Endothelial cell of umbilical vein (primary cell): ENCODE results near the gene METTL9. TPM values are rescaled to one million over a fixed set of nuclear protein-coding genes. Genes with fewer than 3 reads are reported as not detected.

Experiments
- BruUV-seq: library from RNA; stranded (reverse); fragments of 400-500 nt; replicated peaks from 2 replicates; lab custom pipeline; 2021; lab: Mats Ljungman, UMichigan
- CTCF ChIA-PET: fragments of 300-600, 350-600 bp; sonication (Branson Sonifier 250); formaldehyde crosslinking; loops from one replicate; lab custom pipeline; 2021; ENCODE audit warnings: antibody characterized with exemption, inconsistent platforms; lab: Charles Lee
- POLR2A ChIA-PET: fragments of 300-600, 350-600 bp; sonication (Branson Sonifier 250); formaldehyde crosslinking; loops from one replicate; lab custom pipeline; 2021; ENCODE audit warnings: antibody characterized with exemption, inconsistent platforms; lab: Charles Lee
- DNase-seq: peaks from one replicate; pipeline ENCODE4 v3.0.0-alpha.2; 2011; ENCODE audit warnings: low read depth, low spot score
- FAIRE-seq: peaks from 2 replicates; lab custom pipeline; 2011; peaks lifted over from hg19 to GRCh38; lab: Jason Lieb, UNC
- H2AFZ ChIP-seq: 2 replicates; pipeline ENCODE4 v1.6.0; 2012; ENCODE audit warnings: low read depth, low read length, control low read depth, inconsistent platforms
- H3K27ac ChIP-seq: 2 replicates; pipeline ENCODE4 v1.5.1; 2011; ENCODE audit warnings: low read depth, mild to moderate bottlenecking, control low read depth, low read length, moderate library complexity; ENCODE audit not compliant: insufficient read depth
- H3K27me3 ChIP-seq, 2 experiments: 2 replicates each; pipeline versions ENCODE4 v1.6.0 to v1.6.1; 2011; ENCODE audit warnings: low read length in 2 of 2, mixed read lengths in 1 of 2; ENCODE audit not compliant: control insufficient read depth in 2 of 2, insufficient read depth in 2 of 2
- H3K36me3 ChIP-seq, 2 experiments: 2 replicates in 1 of 2; 3 replicates in 1 of 2; pipeline ENCODE4 v1.5.1; 2011; ENCODE audit warnings: low read length in 2 of 2, mild to moderate bottlenecking in 1 of 2, moderate library complexity in 1 of 2; ENCODE audit not compliant: control insufficient read depth in 2 of 2, insufficient read depth in 2 of 2; ENCODE audit errors: extremely low read depth in 1 of 2
- H3K4me1 ChIP-seq: 3 replicates; pipeline ENCODE4 v1.5.1; 2011; ENCODE audit warnings: mild to moderate bottlenecking, low read length; ENCODE audit not compliant: control insufficient read depth, insufficient read depth; ENCODE audit errors: extremely low read depth
- H3K4me2 ChIP-seq: 2 replicates; pipeline ENCODE4 v1.6.1; 2011; ENCODE audit warnings: low read length, control low read depth, mixed read lengths; ENCODE audit not compliant: insufficient read depth
- H3K4me3 ChIP-seq, 3 experiments: fragments of 200-600 bp in 1 of 3; sonication (generic), shearing (Covaris generic) in 1 of 3; replicated peaks in 1 of 3; 2 replicates each; pipeline ENCODE4 v1.5.1; 2011 to 2016; ENCODE audit warnings: control low read depth in 3 of 3, low read length in 3 of 3, mild to moderate bottlenecking in 2 of 3, inconsistent platforms in 1 of 3, low read depth in 1 of 3, moderate library complexity in 1 of 3; ENCODE audit not compliant: insufficient read depth in 1 of 3
- H3K79me2 ChIP-seq: 2 replicates; pipeline ENCODE4 v1.6.0; 2012; ENCODE audit warnings: low read length, inconsistent platforms; ENCODE audit not compliant: control insufficient read depth, insufficient read depth
- H3K9ac ChIP-seq: replicated peaks from 2 replicates; pipeline ENCODE3; 2011; ENCODE audit warnings: low read length, control low read depth; ENCODE audit not compliant: insufficient read depth; ENCODE audit errors: extremely low read depth
- H3K9me1 ChIP-seq: replicated peaks from 3 replicates; pipeline ENCODE4 v1.6.0; 2011; ENCODE audit warnings: mild to moderate bottlenecking, low read length; ENCODE audit not compliant: control insufficient read depth, insufficient read depth; ENCODE audit errors: extremely low read depth
- H3K9me3 ChIP-seq: replicated peaks from 2 replicates; pipeline ENCODE4 v1.5.1; 2012; ENCODE audit warnings: low read length, inconsistent platforms; ENCODE audit not compliant: control insufficient read depth, insufficient read depth
- H4K20me1 ChIP-seq: replicated peaks from 2 replicates; pipeline ENCODE3; 2011; ENCODE audit warnings: mild to moderate bottlenecking, low read length; ENCODE audit not compliant: control insufficient read depth, insufficient read depth; ENCODE audit errors: extremely low read depth
- EZH2 ChIP-seq: IDR thresholded peaks from 2 replicates; pipeline ENCODE4 v1.6.1; 2012; ENCODE audit warnings: borderline replicate concordance, low read depth, mild to moderate bottlenecking, moderate library complexity, low read length, inconsistent platforms; ENCODE audit not compliant: severe bottlenecking
- FOS ChIP-seq: IDR thresholded peaks from 2 replicates; pipeline ENCODE4 v1.6.1; 2011; ENCODE audit warnings: mild to moderate bottlenecking, low read length, moderate library complexity, borderline replicate concordance; ENCODE audit not compliant: insufficient read depth
- GATA2 ChIP-seq: IDR thresholded peaks from 2 replicates; pipeline ENCODE4 v1.7.0; 2011; ENCODE audit warnings: low read depth, mild to moderate bottlenecking, moderate library complexity, mixed read lengths, low read length; ENCODE audit not compliant: insufficient read length, insufficient read depth
- JUN ChIP-seq: IDR thresholded peaks from 2 replicates; pipeline ENCODE4 v1.6.1; 2011; ENCODE audit warnings: borderline replicate concordance, low read depth; ENCODE audit not compliant: insufficient read length, insufficient read depth
- MYC ChIP-seq: IDR thresholded peaks from one replicate; pipeline ENCODE4 v1.6.1; 2011; ENCODE audit warnings: mild to moderate bottlenecking, low read depth, low read length
- POLR2A ChIP-seq: IDR thresholded peaks from 2 replicates; pipeline ENCODE4 v1.6.1; 2012; ENCODE audit warnings: low read depth, mild to moderate bottlenecking, control low read depth, low read length
- POLR2AphosphoS5 ChIP-seq: IDR thresholded peaks from 2 replicates; pipeline ENCODE4 v1.6.1; 2012; ENCODE audit warnings: low read depth, mild to moderate bottlenecking, control low read depth, low read length, moderate library complexity; ENCODE audit not compliant: insufficient read depth
- dilution Hi-C: fragments of 300-500 bp; cut with MboI; formaldehyde crosslinking; loops from one replicate; pipeline ENCODE4 v1.15.0; 2019; ENCODE audit warnings: low sequenced_read_pairs; ENCODE audit not compliant: extremely low pct_ligation_motif_present
- intact Hi-C: fragments of 100-400 bp; cut with micrococcal nuclease; formaldehyde crosslinking; loops from one replicate; pipeline ENCODE4 v1.10.0; 2022
- polyA plus RNA-seq, 4 experiments: library from polyadenylated mRNA; depleted of rRNA in 3 of 4; stranded (reverse) in 3 of 4; unstranded in 1 of 4; fragments of >200 nt; gene quantifications; 2 replicates each; pipeline versions ENCODE4 v1.2.1 to v1.2.3, GENCODE V29; 2011 to 2012; ENCODE audit warnings: missing spikeins in 1 of 4
- total RNA-seq: library from RNA; stranded (reverse); gene quantifications from 2 replicates; pipeline ENCODE4 v1.2.3, GENCODE V29; 2021
- TF ChIP-seq, protein P1 (sequence below): IDR thresholded peaks from 2 replicates; pipeline ENCODE4 v1.6.1; 2011; ENCODE audit not compliant: insufficient read depth, insufficient read length
- TF ChIP-seq, protein P2 (sequence below), 2 donors: IDR thresholded peaks; 1 replicate in 1 of 2; 2 replicates in 1 of 2; pipeline ENCODE4 v1.5.1; 2011; ENCODE audit warnings: low read length in 2 of 2, mild to moderate bottlenecking in 2 of 2, moderate library complexity in 2 of 2, control low read depth in 1 of 2, inconsistent platforms in 1 of 2, low read depth in 1 of 2; ENCODE audit not compliant: insufficient read depth in 1 of 2; ENCODE audit errors: extremely low read depth in 1 of 2

Gene METTL9
- total and polyA plus RNA-seq, 2 donors (not counting 3 experiments of a cell fraction or from before 2014, with no cell fraction given) = 53.8 to 121 TPM

DNA sequence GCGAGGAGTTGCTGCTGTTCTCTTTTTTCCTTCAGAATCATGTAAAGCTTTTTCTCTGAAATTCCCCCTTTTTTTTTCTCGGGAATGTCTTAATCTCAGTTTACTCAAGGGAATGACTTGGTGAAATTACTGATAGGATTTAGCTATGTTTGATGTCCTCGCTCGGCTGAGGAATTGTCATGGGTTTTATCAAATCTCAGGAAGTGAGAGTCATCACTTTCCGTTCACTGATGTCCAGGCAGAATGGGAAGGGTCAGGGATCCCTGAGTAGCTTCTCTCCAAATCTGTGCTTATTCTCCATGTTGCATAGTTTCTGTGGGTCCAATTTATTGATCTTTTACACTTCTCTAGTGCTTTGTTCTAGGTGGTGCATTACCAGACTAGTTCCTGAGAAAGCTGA is 46.7 kb downstream of the METTL9 start:
- H3K27me3 ChIP-seq = no peaks in the 10 kb centered on the region
- DNase-seq (no peak), FAIRE-seq (no peak)
- H3K4me2 ChIP-seq = peak overlapping the region; percentile 65
- no TSS peak for BruUV-seq
- no peak overlapping the region for H2AFZ ChIP-seq
- H3K4me3 ChIP-seq = no peak overlapping the region
- peaks cover 11% of the 10 kb centered on the region for H3K4me1 ChIP-seq
- ChIA-PET CTCF (interaction anchor here (0.6 to 2.2 kb wide), 7 partner anchors 8 to 61 kb away, joined by 3 to 32 read pairs (median 6); no protein-coding TSS in a partner anchor), POLR2A (no interaction called here)
- no peaks in the 10 kb centered on the region for H3K9me1 ChIP-seq
- peaks cover 18% of the 10 kb centered on the region for H3K79me2 ChIP-seq
- dilution Hi-C loops (no loop called here), intact Hi-C loops (no loop called here)
- peak overlapping the region; percentile 53 for H3K27ac ChIP-seq
- no peaks in the 10 kb centered on the region for H3K9me3 ChIP-seq
- peaks cover 3% of the 10 kb centered on the region for H4K20me1 ChIP-seq
- TF ChIP-seq POLR2AphosphoS5 (no peak), GATA2 (no peak), POLR2A (no peak), JUN (no peak), FOS (no peak), EZH2 (no peak), MYC (no peak)
- TF ChIP-seq, protein P1, sequence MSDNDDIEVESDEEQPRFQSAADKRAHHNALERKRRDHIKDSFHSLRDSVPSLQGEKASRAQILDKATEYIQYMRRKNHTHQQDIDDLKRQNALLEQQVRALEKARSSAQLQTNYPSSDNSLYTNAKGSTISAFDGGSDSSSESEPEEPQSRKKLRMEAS = no peak
- TF ChIP-seq, protein P2, sequence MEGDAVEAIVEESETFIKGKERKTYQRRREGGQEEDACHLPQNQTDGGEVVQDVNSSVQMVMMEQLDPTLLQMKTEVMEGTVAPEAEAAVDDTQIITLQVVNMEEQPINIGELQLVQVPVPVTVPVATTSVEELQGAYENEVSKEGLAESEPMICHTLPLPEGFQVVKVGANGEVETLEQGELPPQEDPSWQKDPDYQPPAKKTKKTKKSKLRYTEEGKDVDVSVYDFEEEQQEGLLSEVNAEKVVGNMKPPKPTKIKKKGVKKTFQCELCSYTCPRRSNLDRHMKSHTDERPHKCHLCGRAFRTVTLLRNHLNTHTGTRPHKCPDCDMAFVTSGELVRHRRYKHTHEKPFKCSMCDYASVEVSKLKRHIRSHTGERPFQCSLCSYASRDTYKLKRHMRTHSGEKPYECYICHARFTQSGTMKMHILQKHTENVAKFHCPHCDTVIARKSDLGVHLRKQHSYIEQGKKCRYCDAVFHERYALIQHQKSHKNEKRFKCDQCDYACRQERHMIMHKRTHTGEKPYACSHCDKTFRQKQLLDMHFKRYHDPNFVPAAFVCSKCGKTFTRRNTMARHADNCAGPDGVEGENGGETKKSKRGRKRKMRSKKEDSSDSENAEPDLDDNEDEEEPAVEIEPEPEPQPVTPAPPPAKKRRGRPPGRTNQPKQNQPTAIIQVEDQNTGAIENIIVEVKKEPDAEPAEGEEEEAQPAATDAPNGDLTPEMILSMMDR (IDR thresholded peaks at IDR 0.05; ENCODE audit: extremely low read depth in 1 of 2, insufficient read depth in 1 of 2, low read depth in 1 of 2, low read length in 2 of 2) = no peak
- H3K36me3 ChIP-seq = no peaks in the 10 kb centered on the region
- no peak overlapping the region for H3K9ac ChIP-seq
